Measurements from ENCODE around the gene NCKAP5L.
A peak's percentile ranks its signal among the peaks of the same experiment; 100 is the strongest.
"Not testable (repeated sequence)": the region's sequence is repeated elsewhere in the genome, so short reads cannot be mapped to it uniquely, and the experiment has no call there.

NCKAP5L gene

DNA sequence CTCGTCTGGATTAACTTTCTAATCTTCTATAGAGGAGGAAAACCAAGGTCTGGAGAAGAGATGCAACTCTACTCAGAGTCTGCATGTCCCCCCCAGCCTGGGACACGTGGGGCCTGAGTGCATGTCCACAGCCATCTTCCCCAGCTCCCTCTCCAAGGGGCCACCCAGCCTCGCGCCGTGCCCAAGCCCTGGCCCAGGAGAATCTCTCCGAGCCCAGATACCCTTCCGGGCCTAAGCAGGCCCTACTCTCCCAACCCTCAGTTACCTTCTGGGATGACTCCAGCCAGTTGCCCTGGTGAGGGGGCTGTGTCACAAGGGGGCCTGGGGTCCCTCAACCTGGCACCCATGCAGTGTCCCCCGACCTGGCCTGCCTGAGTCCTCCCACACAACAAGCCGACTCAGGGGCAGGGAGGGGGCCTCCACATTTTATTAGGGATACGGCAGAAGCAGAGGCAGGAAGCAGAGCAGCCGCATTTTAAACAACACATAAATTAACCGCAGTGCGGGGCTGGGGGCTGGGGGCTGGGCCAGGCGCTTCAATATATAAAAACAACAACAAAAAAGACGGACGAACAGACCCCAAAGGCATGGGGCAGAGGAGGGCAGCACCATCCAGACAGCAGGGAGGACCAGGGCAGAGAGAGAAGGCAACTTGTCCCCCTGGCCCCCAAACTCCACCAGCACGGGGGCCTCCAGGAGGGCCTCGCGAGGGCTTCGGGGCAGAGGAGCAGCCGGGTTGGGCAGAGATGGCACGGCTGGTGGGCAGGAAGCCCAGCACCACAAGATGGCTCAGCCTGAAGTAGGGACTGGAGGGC is 37.3 kb downstream of the NCKAP5L start:
- in situ Hi-C loops (cut with MboI; ENCODE audit: low pct_unique_long_range_greater_than_20kb, low sequenced_read_pairs), result no loop called here

DNA sequence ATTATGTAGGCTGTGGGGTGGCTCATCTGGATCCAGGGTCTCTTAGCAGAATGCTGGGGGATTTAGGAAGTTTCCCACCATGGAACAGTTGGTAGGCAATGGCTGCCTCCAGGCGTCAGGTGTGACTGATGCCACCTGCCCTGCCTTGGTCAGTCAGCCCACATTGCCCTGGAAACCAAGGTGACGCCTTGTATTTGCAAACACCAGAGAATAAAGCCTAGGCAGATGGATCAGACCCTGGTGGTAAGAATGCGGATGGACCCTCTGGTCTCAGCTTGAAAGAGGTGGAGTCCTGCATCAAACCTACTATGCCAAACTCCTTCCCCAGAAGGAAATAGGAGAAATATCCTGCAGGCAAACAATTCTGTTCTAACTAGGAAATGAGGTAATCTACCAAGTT is 38.2 kb downstream of the NCKAP5L start:
- in situ Hi-C loops (cut with MboI; ENCODE audit: low pct_unique_long_range_greater_than_20kb, low sequenced_read_pairs), result no loop called here
- no peak for DNase-seq

More for the DNA sequence above, 37.3 kb downstream of the NCKAP5L start:
- DNase-seq, result no peak

DNA sequence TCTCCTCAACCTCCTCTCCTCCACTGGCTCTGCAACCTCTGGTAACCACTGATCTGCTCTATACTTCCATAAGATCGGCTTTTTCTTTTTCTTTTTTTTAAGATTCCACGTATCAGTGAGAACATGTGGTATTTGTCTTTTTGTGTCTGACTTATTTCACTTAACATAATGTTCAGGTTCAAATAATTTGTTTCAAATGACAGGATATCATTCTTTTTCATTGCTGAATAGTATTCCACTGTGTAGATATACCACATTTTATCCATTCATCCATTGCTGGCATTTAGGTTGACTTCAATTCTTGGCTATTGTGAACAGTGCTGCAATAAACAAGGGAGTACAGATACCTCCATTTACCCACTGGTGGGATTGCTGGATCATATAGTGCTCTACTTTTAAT is 40.5 kb downstream of the NCKAP5L start:
- in situ Hi-C loops (cut with MboI; ENCODE audit: low pct_unique_long_range_greater_than_20kb, low sequenced_read_pairs), result no loop called here
- no peak for DNase-seq

DNA sequence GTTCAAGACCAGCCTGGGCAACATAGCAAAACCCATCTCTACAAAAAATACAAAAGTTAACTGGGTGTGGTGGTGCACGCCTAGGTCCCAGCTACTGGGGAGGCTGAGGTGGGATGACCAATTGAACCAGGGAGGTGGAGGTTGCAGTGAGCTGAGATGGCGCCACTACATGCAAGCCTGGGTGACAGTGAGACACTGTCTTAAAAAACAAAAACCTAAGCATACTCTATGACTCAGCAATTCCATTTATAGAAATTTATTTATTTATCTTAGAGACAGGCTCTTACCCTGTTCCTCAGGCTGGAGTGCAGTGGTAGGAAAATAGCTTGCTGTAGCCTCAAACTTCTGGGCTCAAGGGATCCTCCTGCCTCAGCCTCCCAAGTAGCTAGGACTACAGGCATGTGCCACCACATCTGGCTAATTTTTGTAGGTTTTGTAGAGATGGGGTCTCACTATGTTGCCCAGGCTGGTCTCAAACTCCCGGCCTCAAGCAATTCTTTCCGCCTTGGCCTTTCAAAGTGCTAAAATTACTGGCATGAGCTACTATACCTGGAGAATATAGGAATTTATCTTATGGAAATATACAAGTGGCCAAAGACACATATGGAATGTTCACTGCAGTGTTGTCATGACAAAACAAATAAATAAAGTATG is 43.3 kb downstream of the NCKAP5L start:
- no peak for DNase-seq
- in situ Hi-C loops (cut with MboI; ENCODE audit: low pct_unique_long_range_greater_than_20kb, low sequenced_read_pairs), result no loop called here

DNA sequence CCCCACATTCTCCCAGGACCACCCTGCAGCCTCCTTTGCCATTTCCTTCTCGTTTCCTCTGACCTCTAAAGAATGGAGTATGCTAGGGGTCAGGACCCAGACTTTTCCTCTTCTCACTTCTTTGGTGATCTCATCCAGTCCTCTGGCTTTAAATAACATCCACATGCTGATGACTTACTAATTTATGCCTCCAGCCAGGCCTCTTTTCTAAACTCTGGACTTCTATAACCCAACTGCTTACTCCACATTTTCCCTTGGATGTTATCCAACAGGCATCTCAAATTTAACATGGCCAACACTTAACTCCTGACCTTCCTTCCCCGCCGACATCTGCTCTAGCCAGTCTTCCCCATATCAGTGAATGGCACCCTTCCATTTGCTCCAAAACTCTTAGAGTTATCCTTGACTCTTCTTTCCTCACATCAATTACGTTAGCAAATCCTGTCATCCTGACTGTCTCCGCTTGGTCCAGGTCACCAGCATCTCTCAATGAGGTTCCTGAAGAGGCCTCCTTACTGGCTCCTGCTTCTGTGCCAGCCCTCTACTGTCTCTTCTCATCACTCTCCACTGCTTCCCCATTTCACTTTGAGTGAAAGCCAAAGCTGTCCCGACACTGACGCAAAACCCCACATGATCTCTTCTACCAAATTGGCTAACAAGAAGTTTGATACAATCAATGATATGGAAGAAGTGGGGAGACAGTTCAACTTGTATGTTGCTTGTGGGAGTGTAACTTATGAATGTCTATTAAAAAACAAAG is 44.1 kb downstream of the NCKAP5L start:
- in situ Hi-C loops (cut with MboI; ENCODE audit: low pct_unique_long_range_greater_than_20kb, low sequenced_read_pairs), result no loop called here
- DNase-seq, result peak; percentile 33

DNA sequence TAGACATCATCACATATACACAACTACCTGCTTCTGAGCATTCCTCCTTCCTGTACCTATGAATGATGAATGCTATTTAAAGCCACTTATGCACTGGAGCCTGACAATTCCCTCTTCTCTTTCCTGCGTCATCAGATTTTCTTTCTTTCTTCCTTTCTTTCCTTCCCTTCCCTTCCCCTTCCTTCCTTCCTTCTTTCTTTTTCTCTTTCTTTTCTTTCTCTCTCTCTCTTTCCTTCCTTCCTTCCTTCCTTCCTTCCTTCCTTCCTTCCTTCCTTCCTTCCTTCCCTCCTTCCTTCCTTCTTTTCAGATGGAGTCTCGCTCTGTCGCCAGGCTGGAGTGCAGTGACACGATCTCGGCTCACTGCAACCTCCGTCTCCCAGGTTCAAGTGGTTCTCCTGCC is 47.3 kb downstream of the NCKAP5L start:
- DNase-seq; in situ Hi-C loops (cut with MboI; ENCODE audit: low pct_unique_long_range_greater_than_20kb, low sequenced_read_pairs): not testable (repeated sequence)

DNA sequence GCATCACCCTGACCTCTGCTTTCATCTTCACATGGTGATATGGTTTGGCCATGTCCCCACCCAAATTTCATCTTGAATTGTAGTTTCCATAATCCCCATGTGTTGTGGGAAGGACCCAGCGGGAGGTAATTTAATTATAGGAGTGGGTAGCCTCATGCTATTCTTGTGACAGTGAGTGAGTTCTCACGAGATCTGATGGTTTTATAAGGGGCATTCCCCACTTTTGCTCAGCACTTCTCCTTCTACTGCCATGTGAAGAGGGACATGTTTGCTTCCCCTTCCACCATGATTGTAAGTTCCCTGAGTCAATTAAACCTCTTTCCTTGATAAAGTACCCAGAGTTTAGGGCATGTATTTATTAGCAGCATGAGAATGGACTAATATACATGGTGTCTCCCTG is 48.6 kb downstream of the NCKAP5L start:
- in situ Hi-C loops (cut with MboI; ENCODE audit: low pct_unique_long_range_greater_than_20kb, low sequenced_read_pairs), result no loop called here
- DNase-seq, result peak; percentile 25

DNA sequence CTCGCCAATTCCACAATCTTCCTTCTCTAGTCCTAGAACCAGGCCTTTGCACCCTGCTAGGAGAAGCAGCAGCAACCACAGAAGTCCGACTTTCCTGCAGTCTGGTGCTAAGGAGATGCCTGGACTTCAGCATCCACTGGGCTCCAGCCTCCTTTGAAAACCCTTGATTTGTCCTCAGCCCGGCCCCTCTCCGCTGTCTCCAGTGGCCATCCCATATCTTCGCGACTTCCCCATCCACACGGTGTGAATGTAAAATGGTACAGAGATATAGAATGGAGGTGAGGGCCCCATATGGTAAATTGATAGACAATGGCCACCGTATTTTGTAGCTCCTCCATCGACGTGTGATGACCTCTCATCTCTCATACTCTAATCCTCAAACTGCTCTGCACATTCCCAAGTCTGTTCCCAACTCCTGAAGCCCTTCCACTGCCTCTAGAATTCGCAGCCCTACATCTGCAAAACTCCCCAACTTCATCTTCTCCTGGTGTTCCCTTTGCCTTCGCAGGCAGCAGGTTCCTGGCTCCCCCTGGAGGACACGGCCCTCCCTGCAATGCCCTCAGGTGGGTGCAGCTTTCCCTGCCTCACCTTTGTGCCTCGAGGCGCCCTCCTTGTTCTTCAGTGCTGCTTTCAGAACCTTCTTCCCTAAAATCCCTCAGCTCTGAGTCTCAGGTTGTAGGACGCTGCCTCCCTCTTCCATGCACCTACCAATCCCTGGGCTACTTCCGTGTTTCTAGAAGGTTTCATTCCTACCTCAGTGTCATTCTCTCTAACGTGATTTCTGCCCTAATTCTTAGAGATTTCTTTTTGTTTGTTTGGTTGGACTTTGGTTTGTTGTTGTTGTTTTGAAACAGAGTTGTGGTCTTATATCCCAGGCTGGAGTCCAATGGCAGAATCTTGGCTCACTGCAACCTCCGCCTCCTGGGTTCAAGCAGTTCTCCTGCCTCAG is 50.1 kb downstream of the NCKAP5L start:
- DNase-seq, result peak; percentile 52
- in situ Hi-C loops (cut with MboI; ENCODE audit: low pct_unique_long_range_greater_than_20kb, low sequenced_read_pairs), result no loop called here

DNA sequence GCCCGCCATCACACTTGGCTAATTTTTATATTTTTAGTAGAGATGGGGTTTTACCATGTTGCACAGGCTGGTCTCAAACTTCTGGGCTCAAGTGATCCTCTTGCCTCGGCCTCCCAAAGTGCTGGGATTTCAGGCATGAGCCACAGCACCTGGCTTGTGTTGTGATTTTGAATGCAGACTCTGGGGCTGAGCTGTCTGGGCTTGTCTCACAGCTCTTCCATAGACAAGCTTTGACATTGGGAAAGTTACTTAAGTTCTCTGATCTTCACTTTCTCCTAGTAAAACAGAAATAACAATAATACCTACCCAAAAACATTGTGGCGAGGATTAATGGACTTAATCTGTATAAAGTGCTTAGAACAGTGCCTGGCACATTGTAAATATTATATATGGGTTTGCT is 50.9 kb downstream of the NCKAP5L start:
- in situ Hi-C loops (cut with MboI; ENCODE audit: low pct_unique_long_range_greater_than_20kb, low sequenced_read_pairs), result no loop called here
- no peak for DNase-seq

DNA sequence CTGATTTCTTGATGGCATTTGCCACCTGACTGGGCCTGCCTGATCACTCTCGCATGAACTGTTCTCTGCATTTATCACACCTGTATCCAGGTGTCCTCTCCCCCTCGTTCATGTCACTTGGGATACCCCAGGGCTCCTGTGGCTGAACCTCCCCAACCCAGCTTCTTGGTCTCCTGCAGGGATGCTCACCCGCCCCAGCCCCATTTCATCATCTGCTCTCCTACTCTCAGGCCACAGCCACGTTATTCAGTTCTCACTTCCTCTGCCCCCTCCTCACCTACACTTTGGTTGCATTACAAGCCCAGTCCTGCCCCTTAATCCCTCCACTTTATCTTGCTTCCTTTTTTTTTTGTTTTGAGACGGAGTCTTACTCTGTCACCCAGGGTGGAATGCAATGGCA is 51.4 kb downstream of the NCKAP5L start:
- peak; percentile 40 for DNase-seq
- in situ Hi-C loops (cut with MboI; ENCODE audit: low pct_unique_long_range_greater_than_20kb, low sequenced_read_pairs), result no loop called here

DNA sequence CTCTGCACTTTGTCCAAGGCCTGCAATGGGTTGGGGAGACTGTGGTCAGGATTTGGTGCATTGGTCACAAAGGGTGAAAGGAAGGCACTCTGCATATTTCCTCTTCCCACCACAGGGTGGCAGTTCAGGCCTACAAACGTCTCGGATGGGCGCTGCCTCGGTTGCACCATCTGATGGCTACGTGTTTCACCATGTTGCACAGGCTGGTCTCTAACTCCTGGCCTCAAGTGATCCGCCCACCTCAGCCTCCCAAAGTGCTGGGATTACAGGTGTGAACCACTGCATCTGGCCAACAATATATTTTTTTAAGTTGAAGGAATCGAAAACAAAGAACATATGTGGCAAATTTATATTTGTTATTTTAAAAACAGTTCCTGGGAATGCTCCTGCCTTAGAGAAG is 51.8 kb downstream of the NCKAP5L start:
- in situ Hi-C loops (cut with MboI; ENCODE audit: low pct_unique_long_range_greater_than_20kb, low sequenced_read_pairs), result no loop called here
- peak; percentile 73 for DNase-seq

DNA sequence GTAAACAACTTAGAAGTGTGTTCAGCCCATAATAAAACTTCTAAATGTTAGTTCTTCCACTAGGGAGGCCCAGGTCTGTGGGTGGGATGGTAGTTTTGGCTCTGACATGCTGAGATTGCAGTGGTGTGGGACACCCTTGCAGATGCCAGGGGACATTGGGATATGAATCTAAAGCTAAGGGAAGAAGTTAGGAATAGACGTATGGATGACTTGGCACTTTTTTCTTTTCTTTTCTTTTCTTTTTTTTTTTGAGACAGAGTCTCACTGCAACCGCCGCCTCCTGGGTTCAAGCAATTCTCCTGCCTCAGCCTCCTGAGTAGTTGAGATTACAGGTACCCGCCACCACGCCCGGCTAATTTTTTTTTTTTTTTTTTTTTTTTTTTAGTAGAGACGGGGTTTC is 55.1 kb downstream of the NCKAP5L start:
- in situ Hi-C loops (cut with MboI; ENCODE audit: low pct_unique_long_range_greater_than_20kb, low sequenced_read_pairs); DNase-seq: not testable (repeated sequence)

DNA sequence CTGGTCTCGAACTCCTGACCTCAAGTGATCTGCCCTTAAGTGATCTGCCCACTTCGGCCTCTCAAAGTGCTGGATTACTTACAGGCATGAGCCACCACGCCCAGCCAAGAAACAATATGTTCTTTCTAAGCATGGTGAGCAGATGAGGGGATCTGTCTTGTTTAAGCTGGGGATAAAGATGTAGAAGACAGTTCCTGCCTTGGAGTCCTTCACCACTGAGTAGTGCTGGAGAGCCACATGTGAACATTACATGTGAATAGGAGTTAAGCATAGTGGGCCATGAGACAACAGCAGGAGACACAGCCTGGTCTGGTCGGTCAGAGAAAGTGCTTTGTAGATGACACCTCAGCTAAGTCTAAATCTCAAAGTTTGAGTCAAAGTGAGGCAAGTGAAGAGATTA is 60.9 kb downstream of the NCKAP5L start:
- in situ Hi-C loops (cut with MboI; ENCODE audit: low pct_unique_long_range_greater_than_20kb, low sequenced_read_pairs), result no loop called here
- DNase-seq, result peak; percentile 13

DNA sequence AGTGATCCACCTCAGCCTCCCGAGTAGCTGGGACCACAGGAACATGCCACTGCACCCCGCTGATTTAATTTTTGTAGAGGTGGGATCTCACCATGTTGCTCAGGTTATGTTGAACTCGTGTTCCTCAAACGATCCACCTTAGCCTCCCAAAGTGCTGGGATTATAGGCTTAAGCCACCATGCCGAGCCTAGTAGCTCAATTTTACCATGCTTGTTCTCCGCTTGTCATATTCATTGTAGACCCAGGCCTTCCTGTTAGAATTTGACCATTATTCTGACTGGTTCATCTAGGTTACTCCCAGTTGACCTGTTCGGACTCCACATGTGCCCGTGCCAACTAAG is 62.1 kb downstream of the NCKAP5L start:
- in situ Hi-C loops (cut with MboI; ENCODE audit: low pct_unique_long_range_greater_than_20kb, low sequenced_read_pairs), result no loop called here
- DNase-seq, result no peak

DNA sequence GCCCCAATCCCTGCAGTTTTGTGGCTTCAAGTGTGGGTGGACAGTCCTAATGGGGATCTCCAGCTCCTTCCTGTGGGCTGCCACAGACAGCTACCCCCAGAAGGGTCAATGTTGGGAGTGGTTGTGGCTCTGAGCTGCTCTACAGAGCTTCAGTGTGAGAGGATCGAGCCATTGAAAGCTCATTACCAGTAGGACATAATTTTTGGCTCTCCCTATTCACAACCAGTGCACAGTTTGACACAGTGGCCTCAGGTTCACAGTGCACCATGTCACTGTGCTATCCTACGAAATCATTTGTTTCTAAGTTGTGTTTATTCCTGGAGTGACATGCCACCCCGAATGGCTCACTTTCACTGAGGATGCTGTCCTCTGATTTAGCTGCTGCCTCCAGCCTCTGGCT is 64.1 kb downstream of the NCKAP5L start:
- in situ Hi-C loops (cut with MboI; ENCODE audit: low pct_unique_long_range_greater_than_20kb, low sequenced_read_pairs), result no loop called here
- no peak for DNase-seq

DNA sequence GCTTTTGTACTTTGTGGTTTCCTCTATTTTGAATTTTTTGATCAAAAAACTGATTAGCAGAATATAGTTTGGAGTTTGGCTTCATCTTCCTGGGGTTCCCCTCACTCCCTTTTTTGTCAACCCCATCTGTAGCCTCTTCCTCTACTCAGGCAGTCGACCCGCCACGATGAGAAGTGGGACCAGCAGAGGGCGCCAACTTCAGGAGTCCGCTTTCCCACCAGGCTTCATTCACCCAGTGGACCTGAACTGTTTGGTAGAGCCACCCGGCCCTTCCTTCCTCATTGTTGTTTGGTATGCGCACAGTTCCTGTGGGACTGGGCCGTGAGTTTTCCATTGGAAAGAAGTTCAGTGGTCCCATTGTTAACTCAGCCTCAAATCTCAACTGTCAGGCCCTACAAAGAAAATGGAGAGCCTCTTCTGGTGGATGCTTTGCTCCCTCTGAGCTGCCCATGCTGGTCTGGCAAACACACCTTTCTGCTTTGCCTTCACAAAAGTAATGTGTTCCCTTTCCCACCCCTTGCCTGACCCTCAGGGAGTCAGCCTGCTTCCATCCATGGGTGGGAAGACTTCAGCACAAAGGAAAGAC is 65.1 kb downstream of the NCKAP5L start:
- in situ Hi-C loops (cut with MboI; ENCODE audit: low pct_unique_long_range_greater_than_20kb, low sequenced_read_pairs), result no loop called here
- DNase-seq, result peak; percentile 85

DNA sequence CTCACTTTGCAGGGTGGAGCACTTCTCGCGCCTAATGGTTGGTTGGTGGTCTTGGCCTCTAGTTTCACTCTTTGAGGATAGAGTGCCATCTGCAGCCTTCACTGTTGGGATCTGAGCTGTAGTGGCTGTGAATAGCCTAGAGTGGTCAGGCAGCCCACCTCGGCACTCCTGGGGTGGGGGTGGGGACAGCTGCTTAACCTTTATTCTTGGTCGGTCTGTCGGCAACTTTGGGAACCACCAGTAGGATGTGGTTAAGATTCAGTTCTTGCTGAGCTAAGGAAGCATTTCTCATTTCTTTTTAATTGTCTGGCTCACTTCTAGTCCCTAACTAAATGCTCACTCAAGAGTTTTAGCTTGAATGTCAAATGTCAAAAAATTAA is 65.8 kb downstream of the NCKAP5L start:
- in situ Hi-C loops (cut with MboI; ENCODE audit: low pct_unique_long_range_greater_than_20kb, low sequenced_read_pairs), result no loop called here
- DNase-seq, result no peak

DNA sequence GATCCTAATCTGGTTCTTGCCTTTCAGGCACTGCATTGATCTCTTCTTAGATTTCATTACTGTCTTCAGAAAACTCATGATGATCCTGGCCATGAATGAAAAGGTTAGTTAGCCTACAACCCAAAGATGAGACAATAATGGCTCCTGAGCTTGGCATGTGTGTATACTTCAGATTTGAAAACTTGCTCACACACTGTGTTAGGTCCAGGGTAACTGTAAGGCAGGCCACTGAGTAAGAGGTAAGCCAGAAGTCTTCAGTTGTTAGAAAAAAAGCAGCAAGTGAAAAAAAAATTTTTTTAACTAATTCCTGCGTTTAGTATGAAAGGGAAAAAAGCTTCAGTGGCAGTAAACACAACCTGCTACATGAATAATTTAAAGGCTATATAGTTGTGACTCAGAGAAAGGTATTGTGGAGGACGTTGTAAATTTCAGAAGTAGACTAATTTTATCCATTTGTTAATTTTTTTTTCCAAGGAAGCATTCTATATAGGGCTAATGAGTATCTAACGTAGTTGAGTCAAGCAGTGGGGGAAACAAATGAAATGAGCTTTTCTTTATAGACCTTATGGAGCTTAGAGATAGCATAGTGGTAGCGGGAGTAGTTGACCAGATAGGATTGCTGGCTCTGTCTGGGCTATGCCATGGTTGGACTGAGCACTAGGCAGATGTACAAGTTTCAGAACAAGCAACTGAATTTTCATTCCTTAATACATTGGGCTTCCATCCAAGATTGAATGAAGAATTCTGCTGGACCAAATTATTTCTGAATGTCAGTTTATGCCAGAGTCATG is 66.3 kb downstream of the NCKAP5L start:
- DNase-seq, result no peak
- in situ Hi-C loops (cut with MboI; ENCODE audit: low pct_unique_long_range_greater_than_20kb, low sequenced_read_pairs), result no loop called here
